ENCODE results near the gene KNSTRN.
A peak's percentile ranks its signal among the peaks of the same experiment; 100 is the strongest.

Gene KNSTRN

GRCh38 chr15:40342416-40343320 lies 39.9 kb upstream of the KNSTRN start:
- TF ChIP-seq USF1 (IDR thresholded peaks at IDR 0.05) (no peak), REST (IDR thresholded peaks at IDR 0.05; ENCODE audit: low read depth) (no peak), CREB1 (IDR thresholded peaks at IDR 0.05; ENCODE audit: low read depth) (no peak)

GRCh38 chr15:40343512-40343911 lies 39.0 kb upstream of the KNSTRN start:
- TF ChIP-seq CREB1 (IDR thresholded peaks at IDR 0.05; ENCODE audit: low read depth) (no peak), EP300 (IDR thresholded peaks at IDR 0.05; ENCODE audit: borderline replicate concordance) (no peak), FOXM1 (IDR thresholded peaks at IDR 0.05; ENCODE audit: borderline replicate concordance, low read depth) (no peak), RAD21 (IDR thresholded peaks at IDR 0.05; ENCODE audit: low read depth) (no peak), TAF1 (IDR thresholded peaks at IDR 0.05; ENCODE audit: low read depth) (no peak), TEAD4 (IDR thresholded peaks at IDR 0.05) (no peak), USF1 (IDR thresholded peaks at IDR 0.05) (no peak)

GRCh38 chr15:40344217-40344616 lies 38.3 kb upstream of the KNSTRN start:
- TF ChIP-seq MAX (IDR thresholded peaks at IDR 0.05) (no peak), REST (IDR thresholded peaks at IDR 0.05; ENCODE audit: low read depth) (no peak), NFIC (IDR thresholded peaks at IDR 0.05) (no peak), USF1 (IDR thresholded peaks at IDR 0.05) (no peak), TEAD4 (IDR thresholded peaks at IDR 0.05) (no peak), CEBPB (IDR thresholded peaks at IDR 0.05) (no peak), FOXM1 (IDR thresholded peaks at IDR 0.05; ENCODE audit: borderline replicate concordance, low read depth) (no peak), RAD21 (IDR thresholded peaks at IDR 0.05; ENCODE audit: low read depth) (no peak), EP300 (IDR thresholded peaks at IDR 0.05; ENCODE audit: borderline replicate concordance) (no peak), CREB1 (IDR thresholded peaks at IDR 0.05; ENCODE audit: low read depth) (no peak), EGR1 (IDR thresholded peaks at IDR 0.05) (no peak), TCF12 (IDR thresholded peaks at IDR 0.05; ENCODE audit: low read depth) (no peak)

GRCh38 chr15:40344631-40345120 lies 37.8 kb upstream of the KNSTRN start:
- TF ChIP-seq REST (IDR thresholded peaks at IDR 0.05; ENCODE audit: low read depth): no peak
- TF ChIP-seq YY1 (IDR thresholded peaks at IDR 0.05; ENCODE audit: low read depth): no peak
- TF ChIP-seq TEAD4 (IDR thresholded peaks at IDR 0.05): no peak
- TF ChIP-seq ZBTB7A (IDR thresholded peaks at IDR 0.05; ENCODE audit: low read depth): no peak
- no peak for TF ChIP-seq USF1 (IDR thresholded peaks at IDR 0.05)
- TF ChIP-seq RAD21 (IDR thresholded peaks at IDR 0.05; ENCODE audit: low read depth): peak; percentile 83
